Breast epithelium (tissue), 4 donors: ENCODE measurements around the gene KIAA1217. TPM values are rescaled to one million over a fixed set of nuclear protein-coding genes. Genes with fewer than 3 reads are reported as not detected.

ENCODE experiments used
- DNase-seq, 2 donors: peaks; one replicate each; pipeline ENCODE4 v3.0.0-alpha.2; 2019; ENCODE audit warnings: low spot score in 2 of 2
- H3K27ac ChIP-seq, 2 donors: fragments of 200-600 bp; sonication (generic) in 1 of 2; one replicate each; pipeline ENCODE4 v1.5.1; 2016 to 2019; ENCODE audit warnings: mild to moderate bottlenecking in 1 of 2
- H3K27me3 ChIP-seq, 2 donors: fragments of 200-600 bp; sonication (generic) in 1 of 2; one replicate each; pipeline versions ENCODE4 v1.5.1 to v1.6.0; 2017 to 2019; ENCODE audit warnings: control low read depth in 1 of 2, mild to moderate bottlenecking in 1 of 2
- H3K36me3 ChIP-seq: fragments of 200-600 bp; one replicate; pipeline ENCODE4 v1.5.1; 2019
- H3K4me1 ChIP-seq, 2 donors: fragments of 200-600 bp; sonication (generic); one replicate each; pipeline ENCODE4 v1.5.1; 2016 to 2019; ENCODE audit warnings: control low read depth in 1 of 2
- H3K4me3 ChIP-seq, 3 donors: fragments of 200-600 bp; sonication (generic); 1 replicate in 2 of 3; 2 replicates in 1 of 3; pipeline ENCODE4 v1.5.1; 2016 to 2019; ENCODE audit warnings: mild to moderate bottlenecking in 3 of 3, moderate library complexity in 2 of 3
- H3K9me3 ChIP-seq, 2 donors: fragments of 200-600 bp; sonication (generic) in 1 of 2; one replicate each; pipeline ENCODE4 v1.5.1; 2016 to 2019; ENCODE audit warnings: control low read depth in 1 of 2
- CTCF ChIP-seq, 3 donors: fragments of 450-650 bp; IDR thresholded peaks; one replicate each; pipeline ENCODE4 v1.5.1; 2016 to 2017; ENCODE audit warnings: antibody characterized with exemption in 3 of 3, mild to moderate bottlenecking in 3 of 3, moderate library complexity in 3 of 3
- POLR2A ChIP-seq: fragments of 450-650 bp; IDR thresholded peaks from one replicate; pipeline ENCODE4 v1.6.1; 2016; ENCODE audit warnings: antibody characterized with exemption, mild to moderate bottlenecking, moderate library complexity
- POLR2AphosphoS5 ChIP-seq, 3 donors: sonication (generic); formaldehyde crosslinking; IDR thresholded peaks; one replicate each; pipeline ENCODE4 v1.6.1; 2017; ENCODE audit warnings: antibody characterized with exemption in 3 of 3
- intact Hi-C: fragments of 100-400 bp; cut with DNase I; formaldehyde crosslinking; loops from one replicate; pipeline ENCODE4 v1.15.1; 2023; ENCODE audit warnings: low total_unique reads
- total RNA-seq, 3 donors: library from RNA; depleted of rRNA; stranded (reverse); fragments of >200 nt; gene quantifications; one replicate each; pipeline ENCODE4 v1.1.0, GENCODE V29; 2016

KIAA1217 gene
- total RNA-seq, 3 donors from 2014 or later = 19.7 to 154 (median 83.6) TPM

GRCh38 chr10:24596217-24596930 is 387.4 kb downstream of the KIAA1217 start:
- Histone ChIP-seq H3K36me3 (peaks cover 16% of the 10 kb centered on the region), H3K9me3 (no peaks in the 10 kb centered on the region), H3K27ac (no peak overlapping the region), H3K4me3 (no peak overlapping the region), H3K27me3 (no peaks in the 10 kb centered on the region), H3K4me1 (no peaks in the 10 kb centered on the region)
- TF ChIP-seq CTCF (IDR thresholded peaks at IDR 0.05) (no peak), POLR2AphosphoS5 (IDR thresholded peaks at IDR 0.05) (no peak), POLR2A (no peak)
- intact Hi-C loops = no loop called here
- DNase-seq = no peak

GRCh38 chr10:24597426-24597825 is 388.5 kb downstream of the KIAA1217 start:
- Histone ChIP-seq H3K36me3 (peaks cover 15% of the 10 kb centered on the region), H3K27ac (no peak overlapping the region), H3K4me3 (no peak overlapping the region), H3K9me3 (no peaks in the 10 kb centered on the region), H3K27me3 (no peaks in the 10 kb centered on the region), H3K4me1 (no peaks in the 10 kb centered on the region)
- no peak for DNase-seq
- TF ChIP-seq POLR2AphosphoS5 (IDR thresholded peaks at IDR 0.05) (no peak), CTCF (IDR thresholded peaks at IDR 0.05) (no peak), POLR2A (no peak)
- intact Hi-C loops = no loop called here
